Measurements from ENCODE around the gene RBFOX2.
"Not testable (repeated sequence)": the region's sequence is repeated elsewhere in the genome, so short reads cannot be mapped to it uniquely, and the experiment has no call there.

Gene RBFOX2

DNA sequence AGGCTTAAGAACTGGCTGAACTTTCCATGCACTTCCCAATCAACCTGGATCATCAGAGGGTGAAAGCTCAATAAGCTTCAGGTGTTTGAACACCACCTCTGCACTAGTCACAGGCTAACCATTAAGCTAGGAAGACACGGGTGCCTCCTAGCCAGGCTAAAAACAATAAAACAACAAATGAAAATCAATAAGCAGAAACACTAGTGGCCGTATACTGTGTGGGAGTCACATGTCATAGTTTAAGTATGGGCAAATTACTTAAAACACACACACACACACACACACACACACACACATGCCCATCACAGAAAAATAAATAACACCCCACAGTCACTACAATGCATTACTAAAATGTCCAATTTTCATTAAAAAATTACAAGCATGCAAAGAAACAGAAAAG, 225.7 kb downstream of the RBFOX2 start:
- H3K27me3 ChIP-seq (replicated peaks; ENCODE audit: control insufficient read depth, insufficient read depth, low read length): no peaks in the 10 kb centered on the region
- H3K4me3 ChIP-seq (replicated peaks; ENCODE audit: low read depth, low read length): no peak overlapping the region
- no peaks in the 10 kb centered on the region for H3K36me3 ChIP-seq (ENCODE audit: control insufficient read depth, insufficient read depth, low read length)
- TF ChIP-seq, protein P1, sequence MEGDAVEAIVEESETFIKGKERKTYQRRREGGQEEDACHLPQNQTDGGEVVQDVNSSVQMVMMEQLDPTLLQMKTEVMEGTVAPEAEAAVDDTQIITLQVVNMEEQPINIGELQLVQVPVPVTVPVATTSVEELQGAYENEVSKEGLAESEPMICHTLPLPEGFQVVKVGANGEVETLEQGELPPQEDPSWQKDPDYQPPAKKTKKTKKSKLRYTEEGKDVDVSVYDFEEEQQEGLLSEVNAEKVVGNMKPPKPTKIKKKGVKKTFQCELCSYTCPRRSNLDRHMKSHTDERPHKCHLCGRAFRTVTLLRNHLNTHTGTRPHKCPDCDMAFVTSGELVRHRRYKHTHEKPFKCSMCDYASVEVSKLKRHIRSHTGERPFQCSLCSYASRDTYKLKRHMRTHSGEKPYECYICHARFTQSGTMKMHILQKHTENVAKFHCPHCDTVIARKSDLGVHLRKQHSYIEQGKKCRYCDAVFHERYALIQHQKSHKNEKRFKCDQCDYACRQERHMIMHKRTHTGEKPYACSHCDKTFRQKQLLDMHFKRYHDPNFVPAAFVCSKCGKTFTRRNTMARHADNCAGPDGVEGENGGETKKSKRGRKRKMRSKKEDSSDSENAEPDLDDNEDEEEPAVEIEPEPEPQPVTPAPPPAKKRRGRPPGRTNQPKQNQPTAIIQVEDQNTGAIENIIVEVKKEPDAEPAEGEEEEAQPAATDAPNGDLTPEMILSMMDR (IDR thresholded peaks at IDR 0.05; ENCODE audit: insufficient read depth, low read length, poor library complexity, severe bottlenecking): no peak
- no peak for DNase-seq (ENCODE audit: extremely low read depth, insufficient read length)

DNA sequence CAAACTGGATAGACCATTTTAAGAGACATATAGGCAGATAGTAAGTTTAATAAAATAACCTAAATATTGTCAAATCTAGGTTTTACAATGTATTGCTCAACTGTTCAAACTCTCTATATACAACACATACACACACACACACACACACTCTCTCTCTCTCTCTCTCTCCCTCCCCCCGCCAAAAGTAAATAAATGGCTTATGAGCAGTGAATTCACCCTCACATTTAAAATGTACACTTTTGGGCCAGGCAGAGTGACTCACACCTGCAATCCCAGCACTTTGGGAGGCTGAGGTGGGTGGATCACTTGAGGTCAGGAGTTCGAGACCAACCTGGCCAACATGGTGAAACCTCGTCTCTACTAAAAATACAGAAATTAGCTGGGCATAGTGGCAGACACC, 227.3 kb downstream of the RBFOX2 start:
- not testable (repeated sequence) for H3K36me3 ChIP-seq (ENCODE audit: control insufficient read depth, insufficient read depth, low read length); DNase-seq (ENCODE audit: extremely low read depth, insufficient read length); H3K4me3 ChIP-seq (replicated peaks; ENCODE audit: low read depth, low read length); H3K27me3 ChIP-seq (replicated peaks; ENCODE audit: control insufficient read depth, insufficient read depth, low read length)

DNA sequence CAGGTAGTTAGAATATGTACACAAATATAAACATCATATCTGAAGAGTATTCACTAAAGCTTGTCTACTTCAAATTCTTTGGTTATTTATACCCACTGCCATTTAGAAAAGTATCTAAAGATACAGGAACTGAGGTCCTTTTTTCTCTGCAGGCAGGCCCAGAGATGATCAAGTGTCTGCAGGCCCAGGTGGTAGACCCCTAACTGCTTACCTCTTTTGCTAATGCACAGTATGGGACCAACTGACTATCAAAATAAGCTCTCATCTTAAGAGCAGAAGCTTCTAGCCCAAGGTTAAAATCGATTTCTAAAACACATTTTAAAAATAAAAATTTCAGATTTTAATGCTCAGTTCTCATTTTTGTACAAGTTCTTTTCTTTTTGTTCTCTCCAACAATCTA, 229.5 kb downstream of the RBFOX2 start:
- no peaks in the 10 kb centered on the region for H3K27me3 ChIP-seq (replicated peaks; ENCODE audit: control insufficient read depth, insufficient read depth, low read length)

GRCh38 chr22:35797411-35797810, 231.2 kb downstream of the RBFOX2 start:
- H3K4me3 ChIP-seq (replicated peaks; ENCODE audit: low read depth, low read length): no peak overlapping the region
- H3K27me3 ChIP-seq (replicated peaks; ENCODE audit: control insufficient read depth, insufficient read depth, low read length): no peaks in the 10 kb centered on the region
- DNase-seq (ENCODE audit: extremely low read depth, insufficient read length): no peak
- TF ChIP-seq, protein P1 (IDR thresholded peaks at IDR 0.05; ENCODE audit: insufficient read depth, low read length, poor library complexity, severe bottlenecking): no peak
- H3K36me3 ChIP-seq (ENCODE audit: control insufficient read depth, insufficient read depth, low read length): no peaks in the 10 kb centered on the region

More for the DNA sequence above, 229.5 kb downstream of the RBFOX2 start:
- no peak overlapping the region for H3K4me3 ChIP-seq (replicated peaks; ENCODE audit: low read depth, low read length)
- no peak for DNase-seq (ENCODE audit: extremely low read depth, insufficient read length)
- H3K36me3 ChIP-seq (ENCODE audit: control insufficient read depth, insufficient read depth, low read length): no peaks in the 10 kb centered on the region
- TF ChIP-seq, protein P1 (IDR thresholded peaks at IDR 0.05; ENCODE audit: insufficient read depth, low read length, poor library complexity, severe bottlenecking): no peak

GRCh38 chr22:35795476-35795875, 233.1 kb downstream of the RBFOX2 start:
- DNase-seq (ENCODE audit: extremely low read depth, insufficient read length): no peak
- H3K27me3 ChIP-seq (replicated peaks; ENCODE audit: control insufficient read depth, insufficient read depth, low read length): no peaks in the 10 kb centered on the region
- TF ChIP-seq, protein P1 (IDR thresholded peaks at IDR 0.05; ENCODE audit: insufficient read depth, low read length, poor library complexity, severe bottlenecking): no peak
- H3K36me3 ChIP-seq (ENCODE audit: control insufficient read depth, insufficient read depth, low read length): no peaks in the 10 kb centered on the region
- no peak overlapping the region for H3K4me3 ChIP-seq (replicated peaks; ENCODE audit: low read depth, low read length)

DNA sequence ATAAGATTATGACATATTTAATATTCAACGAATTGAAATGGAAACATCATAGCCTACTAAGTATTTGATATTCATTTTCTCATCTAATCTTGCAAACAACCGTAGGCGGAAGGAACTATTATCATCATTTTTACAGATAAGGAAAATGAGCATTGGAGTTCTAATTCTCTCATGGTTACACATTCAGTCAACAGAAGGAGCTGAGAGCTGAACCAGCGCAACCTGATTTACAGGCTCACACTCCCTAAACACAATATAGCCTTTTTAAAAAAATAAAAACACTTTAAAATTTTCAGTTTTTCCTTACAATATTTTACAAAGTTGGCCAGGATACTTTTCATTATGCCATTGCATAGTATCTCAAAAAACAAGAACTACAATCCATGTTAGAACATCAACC, 236.1 kb downstream of the RBFOX2 start:
- no peaks in the 10 kb centered on the region for H3K27me3 ChIP-seq (replicated peaks; ENCODE audit: control insufficient read depth, insufficient read depth, low read length)
- DNase-seq (ENCODE audit: extremely low read depth, insufficient read length): no peak
- no peak overlapping the region for H3K4me3 ChIP-seq (replicated peaks; ENCODE audit: low read depth, low read length)
- TF ChIP-seq, protein P1 (IDR thresholded peaks at IDR 0.05; ENCODE audit: insufficient read depth, low read length, poor library complexity, severe bottlenecking): no peak
- H3K36me3 ChIP-seq (ENCODE audit: control insufficient read depth, insufficient read depth, low read length): no peaks in the 10 kb centered on the region

GRCh38 chr22:35791788-35792187, 236.8 kb downstream of the RBFOX2 start:
- not testable (repeated sequence) for H3K36me3 ChIP-seq (ENCODE audit: control insufficient read depth, insufficient read depth, low read length); DNase-seq (ENCODE audit: extremely low read depth, insufficient read length); H3K27me3 ChIP-seq (replicated peaks; ENCODE audit: control insufficient read depth, insufficient read depth, low read length); H3K4me3 ChIP-seq (replicated peaks; ENCODE audit: low read depth, low read length)
